SK-N-SH treated with all-trans-retinoic acid at 6 μM for 48 hours (cell line): ENCODE measurements around the gene SCO2.
A peak's percentile ranks its signal among the peaks of the same experiment; 100 is the strongest.

Source experiments
- ATAC-seq: fragments of 200-7000 bp; cut with Tn5 transposase; 3 replicates; pipeline ENCODE4 v1.9.1; 2020; ENCODE audit warnings: mild to moderate bottlenecking, moderate library complexity
- ARNTL ChIP-seq: fragments of 450-650 bp; formaldehyde crosslinking; IDR thresholded peaks from 2 replicates; pipeline ENCODE4 v1.5.0; 2020; ENCODE audit warnings: low read depth, mild to moderate bottlenecking, moderate library complexity, borderline replicate concordance
- BACH2 ChIP-seq: fragments of 250-450 bp; sonication (Bioruptor Pico); IDR thresholded peaks from 2 replicates; pipeline ENCODE4 v1.9.0; 2021; ENCODE audit warnings: mild to moderate bottlenecking, borderline replicate concordance
- CSDC2 ChIP-seq: fragments of 250-450 bp; sonication (Bioruptor Pico); IDR thresholded peaks from 2 replicates; pipeline ENCODE4 v1.5.0; 2020; ENCODE audit warnings: mild to moderate bottlenecking, moderate library complexity
- ESRRG ChIP-seq: fragments of 250-450 bp; sonication (Bioruptor Pico); IDR thresholded peaks from 2 replicates; pipeline ENCODE4 v1.6.1; 2021; ENCODE audit warnings: mild to moderate bottlenecking
- GLIS3 ChIP-seq: fragments of 250-450 bp; sonication (Bioruptor Pico); IDR thresholded peaks from 2 replicates; pipeline ENCODE4 v1.5.0; 2020; ENCODE audit warnings: mild to moderate bottlenecking, moderate library complexity
- ISL1 ChIP-seq: fragments of 250-450 bp; sonication (Bioruptor Pico); IDR thresholded peaks from 2 replicates; pipeline ENCODE4 v2.1.2; 2022; ENCODE audit warnings: mild to moderate bottlenecking, moderate library complexity
- OSR1 ChIP-seq: fragments of 250-450 bp; sonication (Bioruptor Pico); IDR thresholded peaks from 2 replicates; pipeline ENCODE4 v1.8.0; 2022; ENCODE audit warnings: moderate library complexity, mild to moderate bottlenecking, inconsistent platforms
- TCF4 ChIP-seq: fragments of 250-450 bp; sonication (Bioruptor Pico); IDR thresholded peaks from 2 replicates; pipeline ENCODE4 v1.8.0; 2021; ENCODE audit warnings: mild to moderate bottlenecking, moderate library complexity, borderline replicate concordance
- TOX ChIP-seq: fragments of 250-450 bp; sonication (Bioruptor Pico); IDR thresholded peaks from 2 replicates; pipeline ENCODE4 v1.8.0; 2021; ENCODE audit warnings: mild to moderate bottlenecking, moderate library complexity, borderline replicate concordance
- ZC3H10 ChIP-seq: fragments of 250-450 bp; sonication (Bioruptor Pico); IDR thresholded peaks from 2 replicates; pipeline ENCODE4 v1.5.1; 2021; ENCODE audit warnings: mild to moderate bottlenecking, moderate library complexity
- ZFP3 ChIP-seq: fragments of 250-450 bp; sonication (Bioruptor Pico); IDR thresholded peaks from 2 replicates; pipeline ENCODE4 v1.5.0; 2020; ENCODE audit warnings: mild to moderate bottlenecking, moderate library complexity
- ZFP30 ChIP-seq: fragments of 450-650 bp; formaldehyde crosslinking; IDR thresholded peaks from 2 replicates; pipeline ENCODE4 v1.5.0; 2022; ENCODE audit warnings: mild to moderate bottlenecking, moderate library complexity
- ZNF70 ChIP-seq: fragments of 450-650 bp; formaldehyde crosslinking; IDR thresholded peaks from 2 replicates; pipeline ENCODE4 v1.5.0; 2020; ENCODE audit warnings: mild to moderate bottlenecking, moderate library complexity
- ZNF8 ChIP-seq: fragments of 450-650 bp; formaldehyde crosslinking; IDR thresholded peaks from 2 replicates; pipeline ENCODE4 v1.5.0; 2020; ENCODE audit warnings: mild to moderate bottlenecking, moderate library complexity
- TF ChIP-seq, protein P1 (sequence below): fragments of 250-450 bp; sonication (Bioruptor Pico); IDR thresholded peaks from 2 replicates; pipeline ENCODE4 v1.5.1; 2021; ENCODE audit warnings: mild to moderate bottlenecking, moderate library complexity
- TF ChIP-seq, protein P2 (sequence below): fragments of 250-450 bp; sonication (Bioruptor Pico); IDR thresholded peaks from 2 replicates; pipeline ENCODE4 v1.5.0; 2020; ENCODE audit warnings: mild to moderate bottlenecking, moderate library complexity
- TF ChIP-seq, protein P3 (sequence below): fragments of 250-450 bp; sonication (Bioruptor Pico); IDR thresholded peaks from 2 replicates; pipeline ENCODE4 v1.5.1; 2020; ENCODE audit warnings: low read depth, mild to moderate bottlenecking, moderate library complexity
- TF ChIP-seq, protein P4 (sequence below): fragments of 250-450 bp; sonication (Bioruptor Pico); IDR thresholded peaks from 2 replicates; pipeline ENCODE4 v1.8.0; 2021; ENCODE audit warnings: low read depth, mild to moderate bottlenecking, moderate library complexity, borderline replicate concordance
- TF ChIP-seq, protein P5 (sequence below): fragments of 250-450 bp; sonication (Bioruptor Pico); IDR thresholded peaks from 2 replicates; pipeline ENCODE4 v1.8.0; 2020; ENCODE audit warnings: mild to moderate bottlenecking, moderate library complexity, borderline replicate concordance

SCO2 gene

DNA sequence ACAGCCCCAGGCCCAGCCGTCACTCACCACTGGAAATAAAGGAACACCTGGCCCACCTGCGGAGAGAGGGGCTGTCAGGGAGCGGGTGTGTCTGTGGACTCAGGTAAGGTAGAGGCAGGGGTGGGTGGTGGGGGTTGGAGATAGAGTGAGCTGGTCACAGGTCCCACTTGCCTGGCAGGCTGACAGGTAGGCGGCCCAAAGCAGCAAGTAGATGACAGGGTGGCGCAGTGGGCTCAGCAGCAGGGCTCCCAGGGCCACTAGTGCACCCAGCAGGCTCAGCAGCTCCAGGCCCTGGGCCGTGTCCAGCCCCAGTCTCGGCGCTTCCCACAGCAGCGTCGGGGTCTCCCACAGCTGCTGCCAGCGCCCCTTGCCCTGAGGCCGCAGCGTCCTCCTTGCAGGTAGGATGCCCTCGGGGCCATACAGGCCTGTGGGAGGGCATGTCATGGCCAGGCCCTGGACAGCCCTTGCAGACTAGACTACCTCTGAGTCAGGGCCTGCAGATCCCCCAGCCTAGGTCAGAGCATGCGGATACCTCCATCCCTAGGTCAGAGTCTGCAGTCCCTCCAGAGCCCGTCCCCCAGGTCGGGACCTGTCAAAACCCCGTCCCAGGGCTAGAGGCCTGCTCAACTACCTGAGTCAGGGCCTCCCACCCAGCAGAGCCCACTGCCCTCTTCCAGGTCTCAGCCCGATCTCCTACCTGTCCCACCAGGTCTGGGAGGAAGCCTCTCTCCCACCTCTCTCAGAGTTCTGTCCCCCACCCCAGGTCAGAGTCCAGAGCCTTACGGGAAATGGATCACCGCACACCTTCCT lies 18.6 kb downstream of the SCO2 start:
- TF ChIP-seq ZNF70 (CRISPR knock-in tag) = no peak
- no peak for TF ChIP-seq ZNF8 (CRISPR knock-in tag)
- TF ChIP-seq, all 23 proteins: peak for 0
- peak; percentile 41 for ATAC-seq

DNA sequence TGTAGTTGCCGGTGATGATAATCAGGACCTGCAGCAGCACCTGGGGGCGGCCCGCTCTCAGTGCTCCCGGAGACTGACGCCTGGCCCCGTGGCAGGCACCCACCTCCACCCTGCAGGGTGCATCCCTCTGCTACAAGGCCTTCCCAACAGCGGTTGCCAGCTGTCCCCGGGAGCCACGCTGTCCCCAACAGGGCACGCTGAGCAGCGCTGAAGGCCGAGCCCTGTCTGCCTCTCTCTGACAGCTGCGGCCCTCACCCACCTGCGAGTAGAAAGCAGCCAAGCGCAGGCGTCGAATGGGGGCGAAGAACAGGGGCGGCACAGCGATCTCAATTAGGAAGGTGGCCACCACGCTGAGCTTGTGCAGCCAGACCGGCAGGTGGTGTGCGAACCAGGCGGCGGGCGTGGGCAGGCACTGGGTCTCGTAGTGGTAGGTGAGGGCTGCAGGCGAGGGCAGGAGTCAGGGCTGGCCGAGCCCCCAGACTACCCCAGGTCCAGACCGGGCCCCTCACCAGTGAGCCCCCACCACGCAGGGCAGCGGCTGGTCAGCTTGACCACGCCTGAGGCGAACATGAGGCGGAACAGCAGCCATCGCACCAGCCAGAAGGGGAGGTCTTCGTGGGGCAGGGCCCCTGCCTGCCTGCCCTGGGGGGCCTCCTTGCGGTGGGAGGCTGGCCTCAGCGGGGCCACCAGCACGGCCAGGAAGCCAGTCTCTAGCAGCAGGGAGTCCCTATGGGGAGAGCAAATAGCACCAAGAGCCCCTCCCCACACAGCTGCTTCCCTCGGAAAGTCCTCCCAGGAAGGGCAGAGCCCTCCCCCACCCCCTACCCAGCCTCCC lies 19.4 kb downstream of the SCO2 start:
- no peak for ATAC-seq
- TF ChIP-seq ZFP3 (CRISPR knock-in tag) (no peak), ARNTL (no peak)

DNA sequence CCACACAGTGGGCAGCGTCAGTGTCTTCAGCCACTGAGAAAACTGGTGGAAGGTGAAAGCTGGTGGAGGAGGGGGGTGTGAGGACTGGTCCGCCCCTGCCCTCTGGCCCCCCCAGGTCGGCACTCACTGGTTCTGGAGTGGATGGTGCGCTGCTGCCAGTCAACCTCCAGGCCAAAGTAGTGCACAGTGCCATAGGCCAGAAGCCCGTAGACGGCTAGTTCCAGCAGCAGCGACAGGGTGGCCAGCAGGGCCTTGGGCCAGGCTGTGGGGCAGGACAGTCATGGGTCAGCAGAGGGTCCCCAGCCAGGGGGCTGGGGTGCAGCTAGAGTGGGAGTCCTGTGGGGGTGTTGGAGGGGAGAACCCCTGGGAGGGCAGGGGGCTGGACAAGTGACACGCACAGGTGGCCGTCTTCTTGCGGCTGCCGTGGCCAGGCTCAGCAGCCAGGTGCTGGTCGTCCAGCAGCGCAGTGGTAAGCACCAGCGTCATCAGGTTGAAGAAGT lies 20.1 kb downstream of the SCO2 start:
- ATAC-seq = no peak
- no peak for TF ChIP-seq ZFP3 (CRISPR knock-in tag)

DNA sequence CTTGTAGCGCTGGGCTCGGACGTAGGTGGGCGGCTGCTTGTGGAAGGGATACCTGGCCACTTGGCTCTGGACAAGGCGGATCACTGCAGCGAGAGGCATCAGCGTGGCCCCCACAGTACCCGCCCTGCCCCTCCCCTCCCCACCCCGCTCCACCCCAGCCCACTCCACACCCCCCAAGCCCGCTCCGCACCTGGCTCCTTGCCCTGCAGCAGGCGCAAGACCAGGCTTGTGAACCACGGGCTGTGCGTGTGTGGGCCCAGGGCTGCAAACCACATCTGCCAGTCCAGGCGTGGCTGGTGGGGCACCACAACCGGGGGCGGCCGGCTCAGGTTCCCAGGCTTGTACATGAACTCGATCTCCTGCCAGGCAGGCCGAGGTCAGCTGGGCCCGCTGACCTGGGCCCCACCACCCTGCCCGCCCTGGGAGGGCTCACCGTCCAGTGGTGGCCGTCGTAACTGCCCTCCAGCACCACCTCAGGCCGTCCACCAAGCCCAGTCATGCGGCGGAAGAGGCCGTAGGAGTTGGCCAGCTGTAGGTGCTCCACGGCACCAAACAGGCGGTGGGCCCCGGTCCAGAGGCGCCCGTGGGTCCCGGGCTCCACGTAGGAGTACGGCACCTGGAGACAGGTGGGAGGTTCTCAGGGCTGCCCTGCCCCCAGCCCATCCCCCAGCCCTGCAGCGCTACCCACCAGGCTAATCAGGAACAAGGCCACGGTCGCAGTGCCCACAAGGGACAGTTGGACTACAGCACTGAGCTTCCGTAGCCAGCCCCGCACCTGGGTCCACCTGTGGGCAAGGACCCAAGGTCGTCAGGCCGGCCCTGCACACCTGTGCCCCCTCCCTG lies 20.8 kb downstream of the SCO2 start:
- TF ChIP-seq ARNTL (no peak), ZFP3 (CRISPR knock-in tag) (no peak), CSDC2 (CRISPR knock-in tag) (no peak), ZC3H10 (no peak), TCF4 (CRISPR knock-in tag) (no peak), TOX (CRISPR knock-in tag) (no peak), OSR1 (no peak), ESRRG (CRISPR knock-in tag) (no peak), ZFP30 (CRISPR knock-in tag) (no peak), BACH2 (no peak), GLIS3 (no peak), ZNF8 (CRISPR knock-in tag) (no peak), ISL1 (CRISPR knock-in tag) (no peak)
- TF ChIP-seq, protein P1, sequence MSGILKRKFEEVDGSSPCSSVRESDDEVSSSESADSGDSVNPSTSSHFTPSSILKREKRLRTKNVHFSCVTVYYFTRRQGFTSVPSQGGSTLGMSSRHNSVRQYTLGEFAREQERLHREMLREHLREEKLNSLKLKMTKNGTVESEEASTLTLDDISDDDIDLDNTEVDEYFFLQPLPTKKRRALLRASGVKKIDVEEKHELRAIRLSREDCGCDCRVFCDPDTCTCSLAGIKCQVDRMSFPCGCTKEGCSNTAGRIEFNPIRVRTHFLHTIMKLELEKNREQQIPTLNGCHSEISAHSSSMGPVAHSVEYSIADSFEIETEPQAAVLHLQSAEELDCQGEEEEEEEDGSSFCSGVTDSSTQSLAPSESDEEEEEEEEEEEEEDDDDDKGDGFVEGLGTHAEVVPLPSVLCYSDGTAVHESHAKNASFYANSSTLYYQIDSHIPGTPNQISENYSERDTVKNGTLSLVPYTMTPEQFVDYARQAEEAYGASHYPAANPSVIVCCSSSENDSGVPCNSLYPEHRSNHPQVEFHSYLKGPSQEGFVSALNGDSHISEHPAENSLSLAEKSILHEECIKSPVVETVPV (CRISPR knock-in tag) = no peak
- TF ChIP-seq, protein P2, sequence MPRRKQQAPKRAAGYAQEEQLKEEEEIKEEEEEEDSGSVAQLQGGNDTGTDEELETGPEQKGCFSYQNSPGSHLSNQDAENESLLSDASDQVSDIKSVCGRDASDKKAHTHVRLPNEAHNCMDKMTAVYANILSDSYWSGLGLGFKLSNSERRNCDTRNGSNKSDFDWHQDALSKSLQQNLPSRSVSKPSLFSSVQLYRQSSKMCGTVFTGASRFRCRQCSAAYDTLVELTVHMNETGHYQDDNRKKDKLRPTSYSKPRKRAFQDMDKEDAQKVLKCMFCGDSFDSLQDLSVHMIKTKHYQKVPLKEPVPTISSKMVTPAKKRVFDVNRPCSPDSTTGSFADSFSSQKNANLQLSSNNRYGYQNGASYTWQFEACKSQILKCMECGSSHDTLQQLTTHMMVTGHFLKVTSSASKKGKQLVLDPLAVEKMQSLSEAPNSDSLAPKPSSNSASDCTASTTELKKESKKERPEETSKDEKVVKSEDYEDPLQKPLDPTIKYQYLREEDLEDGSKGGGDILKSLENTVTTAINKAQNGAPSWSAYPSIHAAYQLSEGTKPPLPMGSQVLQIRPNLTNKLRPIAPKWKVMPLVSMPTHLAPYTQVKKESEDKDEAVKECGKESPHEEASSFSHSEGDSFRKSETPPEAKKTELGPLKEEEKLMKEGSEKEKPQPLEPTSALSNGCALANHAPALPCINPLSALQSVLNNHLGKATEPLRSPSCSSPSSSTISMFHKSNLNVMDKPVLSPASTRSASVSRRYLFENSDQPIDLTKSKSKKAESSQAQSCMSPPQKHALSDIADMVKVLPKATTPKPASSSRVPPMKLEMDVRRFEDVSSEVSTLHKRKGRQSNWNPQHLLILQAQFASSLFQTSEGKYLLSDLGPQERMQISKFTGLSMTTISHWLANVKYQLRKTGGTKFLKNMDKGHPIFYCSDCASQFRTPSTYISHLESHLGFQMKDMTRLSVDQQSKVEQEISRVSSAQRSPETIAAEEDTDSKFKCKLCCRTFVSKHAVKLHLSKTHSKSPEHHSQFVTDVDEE (CRISPR knock-in tag) = no peak
- TF ChIP-seq, protein P3, sequence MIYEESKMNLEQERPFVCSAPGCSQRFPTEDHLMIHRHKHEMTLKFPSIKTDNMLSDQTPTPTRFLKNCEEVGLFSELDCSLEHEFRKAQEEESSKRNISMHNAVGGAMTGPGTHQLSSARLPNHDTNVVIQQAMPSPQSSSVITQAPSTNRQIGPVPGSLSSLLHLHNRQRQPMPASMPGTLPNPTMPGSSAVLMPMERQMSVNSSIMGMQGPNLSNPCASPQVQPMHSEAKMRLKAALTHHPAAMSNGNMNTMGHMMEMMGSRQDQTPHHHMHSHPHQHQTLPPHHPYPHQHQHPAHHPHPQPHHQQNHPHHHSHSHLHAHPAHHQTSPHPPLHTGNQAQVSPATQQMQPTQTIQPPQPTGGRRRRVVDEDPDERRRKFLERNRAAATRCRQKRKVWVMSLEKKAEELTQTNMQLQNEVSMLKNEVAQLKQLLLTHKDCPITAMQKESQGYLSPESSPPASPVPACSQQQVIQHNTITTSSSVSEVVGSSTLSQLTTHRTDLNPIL (CRISPR knock-in tag) = no peak
- TF ChIP-seq, protein P4, sequence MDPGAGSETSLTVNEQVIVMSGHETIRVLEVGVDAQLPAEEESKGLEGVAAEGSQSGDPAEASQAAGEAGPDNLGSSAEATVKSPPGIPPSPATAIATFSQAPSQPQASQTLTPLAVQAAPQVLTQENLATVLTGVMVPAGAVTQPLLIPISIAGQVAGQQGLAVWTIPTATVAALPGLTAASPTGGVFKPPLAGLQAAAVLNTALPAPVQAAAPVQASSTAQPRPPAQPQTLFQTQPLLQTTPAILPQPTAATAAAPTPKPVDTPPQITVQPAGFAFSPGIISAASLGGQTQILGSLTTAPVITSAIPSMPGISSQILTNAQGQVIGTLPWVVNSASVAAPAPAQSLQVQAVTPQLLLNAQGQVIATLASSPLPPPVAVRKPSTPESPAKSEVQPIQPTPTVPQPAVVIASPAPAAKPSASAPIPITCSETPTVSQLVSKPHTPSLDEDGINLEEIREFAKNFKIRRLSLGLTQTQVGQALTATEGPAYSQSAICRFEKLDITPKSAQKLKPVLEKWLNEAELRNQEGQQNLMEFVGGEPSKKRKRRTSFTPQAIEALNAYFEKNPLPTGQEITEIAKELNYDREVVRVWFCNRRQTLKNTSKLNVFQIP (CRISPR knock-in tag) = no peak
- TF ChIP-seq, protein P5, sequence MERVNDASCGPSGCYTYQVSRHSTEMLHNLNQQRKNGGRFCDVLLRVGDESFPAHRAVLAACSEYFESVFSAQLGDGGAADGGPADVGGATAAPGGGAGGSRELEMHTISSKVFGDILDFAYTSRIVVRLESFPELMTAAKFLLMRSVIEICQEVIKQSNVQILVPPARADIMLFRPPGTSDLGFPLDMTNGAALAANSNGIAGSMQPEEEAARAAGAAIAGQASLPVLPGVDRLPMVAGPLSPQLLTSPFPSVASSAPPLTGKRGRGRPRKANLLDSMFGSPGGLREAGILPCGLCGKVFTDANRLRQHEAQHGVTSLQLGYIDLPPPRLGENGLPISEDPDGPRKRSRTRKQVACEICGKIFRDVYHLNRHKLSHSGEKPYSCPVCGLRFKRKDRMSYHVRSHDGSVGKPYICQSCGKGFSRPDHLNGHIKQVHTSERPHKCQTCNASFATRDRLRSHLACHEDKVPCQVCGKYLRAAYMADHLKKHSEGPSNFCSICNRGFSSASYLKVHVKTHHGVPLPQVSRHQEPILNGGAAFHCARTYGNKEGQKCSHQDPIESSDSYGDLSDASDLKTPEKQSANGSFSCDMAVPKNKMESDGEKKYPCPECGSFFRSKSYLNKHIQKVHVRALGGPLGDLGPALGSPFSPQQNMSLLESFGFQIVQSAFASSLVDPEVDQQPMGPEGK = no peak
- no peak for ATAC-seq
